GM12891 (cell line): ENCODE measurements around the gene ACP1.

Experiments used
- POLR2A ChIP-seq: IDR thresholded peaks from 2 replicates; pipeline ENCODE4 v1.6.1; 2011; ENCODE audit warnings: low read depth, low read length, control low read depth
- POLR2AphosphoS5 ChIP-seq: IDR thresholded peaks from 2 replicates; pipeline ENCODE4 v1.6.1; 2011; ENCODE audit warnings: low read depth, low read length, control low read depth
- POU2F2 ChIP-seq: IDR thresholded peaks from 2 replicates; pipeline ENCODE4 v1.6.1; 2011; ENCODE audit warnings: low read depth, mild to moderate bottlenecking, control low read depth, low read length, moderate library complexity
- SPI1 ChIP-seq: IDR thresholded peaks from 2 replicates; pipeline ENCODE4 v1.6.1; 2011; ENCODE audit warnings: low read depth, low read length, control low read depth

GRCh38 chr2:255195-255594 lies 9.6 kb upstream of the ACP1 start:
- TF ChIP-seq POLR2AphosphoS5 (no peak), POU2F2 (no peak), POLR2A (no peak), SPI1 (no peak)
